ENCODE measurements around the gene MPZL1. TPM values are rescaled to one million over a fixed set of nuclear protein-coding genes. Genes with fewer than 3 reads are reported as not detected.

MPZL1 gene
- polyA plus RNA-seq, 2 of the 4 experiments (the other 2 are of a cell fraction): 92.6 to 178 TPM

- ChIA-PET POLR2A (no interaction called here), CTCF (interaction anchor here (0.9 to 1.7 kb wide), 4 partner anchors 9 to 141 kb away, joined by 3 to 11 read pairs (median 4); no protein-coding TSS in a partner anchor)
- no peak for FAIRE-seq
- Histone ChIP-seq H3K27ac (no peak overlapping the region), H3K4me2 (no peak overlapping the region), H3K4me1 (no peaks in the 10 kb centered on the region), H3K9me3 (no peaks in the 10 kb centered on the region), H3K4me3 (no peak overlapping the region)
- TF ChIP-seq SREBF2 (IDR thresholded peaks at IDR 0.05): no peak
- no peak for TF ChIP-seq HDAC2 (IDR thresholded peaks at IDR 0.05)
- TF ChIP-seq JUN (IDR thresholded peaks at IDR 0.05): no peak
- no peak for TF ChIP-seq HOXB13 (CRISPR knock-in tag; IDR thresholded peaks at IDR 0.05; ENCODE audit: low read depth)
- TF ChIP-seq CBX8 (IDR thresholded peaks at IDR 0.05): no peak
- TF ChIP-seq CEBPB (IDR thresholded peaks at IDR 0.05): no peak
- no peak for TF ChIP-seq ZFP36 (IDR thresholded peaks at IDR 0.05; ENCODE audit: borderline replicate concordance, partially characterized antibody)
- TF ChIP-seq HMGXB4 (CRISPR knock-in tag; IDR thresholded peaks at IDR 0.05; ENCODE audit: borderline replicate concordance): no peak
- TF ChIP-seq NR3C1 (IDR thresholded peaks at IDR 0.05): no peak
- TF ChIP-seq POLR2AphosphoS2 (conservative IDR thresholded peaks at IDR 0.05; ENCODE audit: low read length): no peak
- TF ChIP-seq ZSCAN20 (CRISPR knock-in tag; IDR thresholded peaks at IDR 0.05): no peak
- no peak for TF ChIP-seq SMC3 (IDR thresholded peaks at IDR 0.05)
- no peak for TF ChIP-seq HES2 (IDR thresholded peaks at IDR 0.05)
- no peak for TF ChIP-seq E2F6 (IDR thresholded peaks at IDR 0.05; ENCODE audit: borderline replicate concordance, low read depth)
- TF ChIP-seq FOSB (CRISPR knock-in tag; IDR thresholded peaks at IDR 0.05): no peak
- no peak for TF ChIP-seq BCL3 (IDR thresholded peaks at IDR 0.05)
- no peak for TF ChIP-seq PHF8 (IDR thresholded peaks at IDR 0.05; ENCODE audit: borderline replicate concordance, low read depth)
- no peak for TF ChIP-seq CHD4 (IDR thresholded peaks at IDR 0.05; ENCODE audit: borderline replicate concordance)
- TF ChIP-seq USF2 (IDR thresholded peaks at IDR 0.05): no peak
- TF ChIP-seq TP53 (CRISPR knock-in tag; IDR thresholded peaks at IDR 0.05): no peak
- 62% methylated on average over 5 of the region's 5 CpGs for WGBS (ENCODE audit: missing lambda C conversion rate)
- DNase-seq (ENCODE audit: low read depth in 1 of 2, low spot score in 1 of 2): no peak
- no peak for ATAC-seq
These were observed 40.2 kb upstream of the MPZL1 start for GRCh38 chr1:167681451-167682098.

GRCh38 chr1:167683226-167683625, 38.6 kb upstream of the MPZL1 start:
- FAIRE-seq (no peak), DNase-seq (ENCODE audit: low read depth in 1 of 2, low spot score in 1 of 2) (no peak), ATAC-seq (no peak)
- 75% methylated on average over 6 of the region's 6 CpGs for WGBS (ENCODE audit: missing lambda C conversion rate)
- no peak overlapping the region for H3K4me2 ChIP-seq
- CTCF ChIA-PET: interaction anchor here (1.6 kb wide), 1 partner anchor 83 kb away, joined by 5 read pairs; no protein-coding TSS in a partner anchor
- TF ChIP-seq ZSCAN20 (CRISPR knock-in tag; IDR thresholded peaks at IDR 0.05) (no peak), PHF8 (IDR thresholded peaks at IDR 0.05; ENCODE audit: borderline replicate concordance, low read depth) (no peak), KDM5A (IDR thresholded peaks at IDR 0.05) (no peak), FOSB (CRISPR knock-in tag; IDR thresholded peaks at IDR 0.05) (no peak), ZC3H11A (IDR thresholded peaks at IDR 0.05) (no peak), POLR2AphosphoS2 (conservative IDR thresholded peaks at IDR 0.05; ENCODE audit: low read length) (no peak), HMGXB4 (CRISPR knock-in tag; IDR thresholded peaks at IDR 0.05; ENCODE audit: borderline replicate concordance) (no peak), TP53 (CRISPR knock-in tag; IDR thresholded peaks at IDR 0.05) (no peak), MAX (IDR thresholded peaks at IDR 0.05) (no peak), NPAS2 (CRISPR knock-in tag; IDR thresholded peaks at IDR 0.05; ENCODE audit: borderline replicate concordance) (no peak), RARB (CRISPR knock-in tag; IDR thresholded peaks at IDR 0.05) (no peak), HES2 (IDR thresholded peaks at IDR 0.05) (no peak), JUN (IDR thresholded peaks at IDR 0.05) (no peak), E2F6 (IDR thresholded peaks at IDR 0.05; ENCODE audit: borderline replicate concordance, low read depth) (no peak)
- H3K27ac ChIP-seq: no peak overlapping the region
- no peaks in the 10 kb centered on the region; the same call in 2 of the 3 replicates for H3K4me1 ChIP-seq
- H3K4me3 ChIP-seq: no peak overlapping the region
- no peaks in the 10 kb centered on the region for H3K9me3 ChIP-seq
- POLR2A ChIA-PET: no interaction called here

Measured in A549 (cell line).